ENCODE data around the gene FAM131A. TPM values are rescaled to one million over a fixed set of nuclear protein-coding genes. Genes with fewer than 3 reads are reported as not detected.

FAM131A gene
- total and polyA plus RNA-seq, 9 of the 15 experiments (the other 6 are each of a cell fraction or from before 2014, with no cell fraction given): 0.48 to 11.1 (median 4.3) TPM

DNA sequence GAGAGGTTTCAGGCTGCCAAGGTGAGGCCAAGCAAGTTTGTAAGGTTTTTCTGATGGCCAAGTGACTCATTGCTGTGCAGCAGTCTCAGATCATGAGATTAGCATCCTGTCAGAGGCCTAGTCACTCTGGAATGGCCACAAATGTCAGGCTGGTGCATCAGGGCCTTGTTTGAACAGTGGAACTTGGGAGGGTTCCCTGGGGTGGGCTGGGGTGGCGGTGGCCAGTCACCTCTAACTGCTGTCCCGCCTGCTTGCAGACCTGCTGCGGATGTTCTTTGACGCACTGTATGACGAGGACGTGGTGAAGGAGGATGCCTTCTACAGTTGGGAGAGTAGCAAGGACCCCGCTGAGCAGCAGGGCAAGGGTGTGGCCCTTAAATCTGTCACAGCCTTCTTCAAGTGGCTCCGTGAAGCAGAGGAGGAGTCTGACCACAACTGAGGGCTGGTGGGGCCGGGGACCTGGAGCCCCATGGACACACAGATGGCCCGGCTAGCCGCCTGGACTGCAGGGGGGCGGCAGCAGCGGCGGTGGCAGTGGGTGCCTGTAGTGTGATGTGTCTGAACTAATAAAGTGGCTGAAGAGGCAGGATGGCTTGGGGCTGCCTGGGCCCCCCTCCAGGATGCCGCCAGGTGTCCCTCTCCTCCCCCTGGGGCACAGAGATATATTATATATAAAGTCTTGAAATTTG is 2.8 kb upstream of the FAM131A start (continued):
- TF ChIP-seq, protein P1, sequence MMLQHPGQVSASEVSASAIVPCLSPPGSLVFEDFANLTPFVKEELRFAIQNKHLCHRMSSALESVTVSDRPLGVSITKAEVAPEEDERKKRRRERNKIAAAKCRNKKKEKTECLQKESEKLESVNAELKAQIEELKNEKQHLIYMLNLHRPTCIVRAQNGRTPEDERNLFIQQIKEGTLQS (IDR thresholded peaks at IDR 0.05): peak; percentile 84
- TF ChIP-seq, protein P1 (CRISPR knock-in tag; conservative IDR thresholded peaks at IDR 0.05): peak; percentile 59; the same call in 1 of the 2 replicates
- peak; percentile 93 for TF ChIP-seq JUND (IDR thresholded peaks at IDR 0.05; ENCODE audit: borderline replicate concordance, low read depth, low read length)
- TF ChIP-seq JUND (tag; IDR thresholded peaks at IDR 0.05; ENCODE audit: borderline replicate concordance, low read depth, low read length): peak; percentile 84; the same call in 2 of the 3 replicates
- no peak for TF ChIP-seq RBM22 (IDR thresholded peaks at IDR 0.05; ENCODE audit: low read depth, low read length, poor library complexity, severe bottlenecking)
- TF ChIP-seq, protein P2, sequence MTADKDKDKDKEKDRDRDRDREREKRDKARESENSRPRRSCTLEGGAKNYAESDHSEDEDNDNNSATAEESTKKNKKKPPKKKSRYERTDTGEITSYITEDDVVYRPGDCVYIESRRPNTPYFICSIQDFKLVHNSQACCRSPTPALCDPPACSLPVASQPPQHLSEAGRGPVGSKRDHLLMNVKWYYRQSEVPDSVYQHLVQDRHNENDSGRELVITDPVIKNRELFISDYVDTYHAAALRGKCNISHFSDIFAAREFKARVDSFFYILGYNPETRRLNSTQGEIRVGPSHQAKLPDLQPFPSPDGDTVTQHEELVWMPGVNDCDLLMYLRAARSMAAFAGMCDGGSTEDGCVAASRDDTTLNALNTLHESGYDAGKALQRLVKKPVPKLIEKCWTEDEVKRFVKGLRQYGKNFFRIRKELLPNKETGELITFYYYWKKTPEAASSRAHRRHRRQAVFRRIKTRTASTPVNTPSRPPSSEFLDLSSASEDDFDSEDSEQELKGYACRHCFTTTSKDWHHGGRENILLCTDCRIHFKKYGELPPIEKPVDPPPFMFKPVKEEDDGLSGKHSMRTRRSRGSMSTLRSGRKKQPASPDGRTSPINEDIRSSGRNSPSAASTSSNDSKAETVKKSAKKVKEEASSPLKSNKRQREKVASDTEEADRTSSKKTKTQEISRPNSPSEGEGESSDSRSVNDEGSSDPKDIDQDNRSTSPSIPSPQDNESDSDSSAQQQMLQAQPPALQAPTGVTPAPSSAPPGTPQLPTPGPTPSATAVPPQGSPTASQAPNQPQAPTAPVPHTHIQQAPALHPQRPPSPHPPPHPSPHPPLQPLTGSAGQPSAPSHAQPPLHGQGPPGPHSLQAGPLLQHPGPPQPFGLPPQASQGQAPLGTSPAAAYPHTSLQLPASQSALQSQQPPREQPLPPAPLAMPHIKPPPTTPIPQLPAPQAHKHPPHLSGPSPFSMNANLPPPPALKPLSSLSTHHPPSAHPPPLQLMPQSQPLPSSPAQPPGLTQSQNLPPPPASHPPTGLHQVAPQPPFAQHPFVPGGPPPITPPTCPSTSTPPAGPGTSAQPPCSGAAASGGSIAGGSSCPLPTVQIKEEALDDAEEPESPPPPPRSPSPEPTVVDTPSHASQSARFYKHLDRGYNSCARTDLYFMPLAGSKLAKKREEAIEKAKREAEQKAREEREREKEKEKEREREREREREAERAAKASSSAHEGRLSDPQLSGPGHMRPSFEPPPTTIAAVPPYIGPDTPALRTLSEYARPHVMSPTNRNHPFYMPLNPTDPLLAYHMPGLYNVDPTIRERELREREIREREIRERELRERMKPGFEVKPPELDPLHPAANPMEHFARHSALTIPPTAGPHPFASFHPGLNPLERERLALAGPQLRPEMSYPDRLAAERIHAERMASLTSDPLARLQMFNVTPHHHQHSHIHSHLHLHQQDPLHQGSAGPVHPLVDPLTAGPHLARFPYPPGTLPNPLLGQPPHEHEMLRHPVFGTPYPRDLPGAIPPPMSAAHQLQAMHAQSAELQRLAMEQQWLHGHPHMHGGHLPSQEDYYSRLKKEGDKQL (CRISPR knock-in tag; IDR thresholded peaks at IDR 0.05; ENCODE audit: borderline replicate concordance): no peak
- TF ChIP-seq RFX5 (IDR thresholded peaks at IDR 0.05; ENCODE audit: low read depth, low read length): no peak
- TF ChIP-seq, protein P3, sequence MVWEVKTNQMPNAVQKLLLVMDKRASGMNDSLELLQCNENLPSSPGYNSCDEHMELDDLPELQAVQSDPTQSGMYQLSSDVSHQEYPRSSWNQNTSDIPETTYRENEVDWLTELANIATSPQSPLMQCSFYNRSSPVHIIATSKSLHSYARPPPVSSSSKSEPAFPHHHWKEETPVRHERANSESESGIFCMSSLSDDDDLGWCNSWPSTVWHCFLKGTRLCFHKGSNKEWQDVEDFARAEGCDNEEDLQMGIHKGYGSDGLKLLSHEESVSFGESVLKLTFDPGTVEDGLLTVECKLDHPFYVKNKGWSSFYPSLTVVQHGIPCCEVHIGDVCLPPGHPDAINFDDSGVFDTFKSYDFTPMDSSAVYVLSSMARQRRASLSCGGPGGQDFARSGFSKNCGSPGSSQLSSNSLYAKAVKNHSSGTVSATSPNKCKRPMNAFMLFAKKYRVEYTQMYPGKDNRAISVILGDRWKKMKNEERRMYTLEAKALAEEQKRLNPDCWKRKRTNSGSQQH (CRISPR knock-in tag; IDR thresholded peaks at IDR 0.05): no peak
- no peak for TF ChIP-seq RAD51 (IDR thresholded peaks at IDR 0.05; ENCODE audit: borderline replicate concordance, low read depth)
- TF ChIP-seq, protein P4, sequence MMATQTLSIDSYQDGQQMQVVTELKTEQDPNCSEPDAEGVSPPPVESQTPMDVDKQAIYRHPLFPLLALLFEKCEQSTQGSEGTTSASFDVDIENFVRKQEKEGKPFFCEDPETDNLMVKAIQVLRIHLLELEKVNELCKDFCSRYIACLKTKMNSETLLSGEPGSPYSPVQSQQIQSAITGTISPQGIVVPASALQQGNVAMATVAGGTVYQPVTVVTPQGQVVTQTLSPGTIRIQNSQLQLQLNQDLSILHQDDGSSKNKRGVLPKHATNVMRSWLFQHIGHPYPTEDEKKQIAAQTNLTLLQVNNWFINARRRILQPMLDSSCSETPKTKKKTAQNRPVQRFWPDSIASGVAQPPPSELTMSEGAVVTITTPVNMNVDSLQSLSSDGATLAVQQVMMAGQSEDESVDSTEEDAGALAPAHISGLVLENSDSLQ (IDR thresholded peaks at IDR 0.05): peak; percentile 71
- TF ChIP-seq ZNF764 (CRISPR knock-in tag; IDR thresholded peaks at IDR 0.05; ENCODE audit: low read depth): no peak
- TF ChIP-seq, protein P5, sequence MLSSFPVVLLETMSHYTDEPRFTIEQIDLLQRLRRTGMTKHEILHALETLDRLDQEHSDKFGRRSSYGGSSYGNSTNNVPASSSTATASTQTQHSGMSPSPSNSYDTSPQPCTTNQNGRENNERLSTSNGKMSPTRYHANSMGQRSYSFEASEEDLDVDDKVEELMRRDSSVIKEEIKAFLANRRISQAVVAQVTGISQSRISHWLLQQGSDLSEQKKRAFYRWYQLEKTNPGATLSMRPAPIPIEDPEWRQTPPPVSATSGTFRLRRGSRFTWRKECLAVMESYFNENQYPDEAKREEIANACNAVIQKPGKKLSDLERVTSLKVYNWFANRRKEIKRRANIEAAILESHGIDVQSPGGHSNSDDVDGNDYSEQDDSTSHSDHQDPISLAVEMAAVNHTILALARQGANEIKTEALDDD (IDR thresholded peaks at IDR 0.05): no peak
- no peak for TF ChIP-seq TOE1 (IDR thresholded peaks at IDR 0.05; ENCODE audit: borderline replicate concordance)
- no peak for TF ChIP-seq TOE1 (CRISPR knock-in tag; IDR thresholded peaks at IDR 0.05; ENCODE audit: borderline replicate concordance, low read depth)
- TF ChIP-seq RBM14 (IDR thresholded peaks at IDR 0.05; ENCODE audit: borderline replicate concordance, insufficient read depth, low read depth, low read length): no peak
